ENCODE data around the gene PRKD3. TPM values are rescaled to one million over a fixed set of nuclear protein-coding genes. Genes with fewer than 3 reads are reported as not detected.
A peak's percentile ranks its signal among the peaks of the same experiment; 100 is the strongest.

Gene PRKD3
- total and polyA plus RNA-seq, 4 experiments from 2014 or later: 20.4 to 37.7 (median 28.6) TPM

DNA sequence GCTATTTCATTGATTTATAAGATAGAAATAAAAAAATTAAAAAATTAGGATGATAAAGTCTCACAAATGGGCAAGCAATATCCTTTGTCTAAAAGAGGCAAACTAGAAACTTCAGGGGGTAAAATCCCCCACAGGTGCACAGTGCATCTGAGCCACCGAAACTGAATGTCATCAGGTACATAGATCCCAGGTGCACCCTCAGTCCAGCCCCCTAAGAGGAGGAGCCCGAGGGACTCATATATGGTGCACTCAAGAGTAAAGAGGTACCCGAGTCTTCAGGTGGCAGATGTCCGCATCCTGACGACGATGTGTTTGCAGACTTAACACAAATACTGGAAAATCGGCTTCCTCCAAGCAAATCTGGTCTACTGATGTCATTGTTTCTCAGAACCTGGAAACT is 31.1 kb upstream of the PRKD3 start:
- DNase-seq: no peak

DNA sequence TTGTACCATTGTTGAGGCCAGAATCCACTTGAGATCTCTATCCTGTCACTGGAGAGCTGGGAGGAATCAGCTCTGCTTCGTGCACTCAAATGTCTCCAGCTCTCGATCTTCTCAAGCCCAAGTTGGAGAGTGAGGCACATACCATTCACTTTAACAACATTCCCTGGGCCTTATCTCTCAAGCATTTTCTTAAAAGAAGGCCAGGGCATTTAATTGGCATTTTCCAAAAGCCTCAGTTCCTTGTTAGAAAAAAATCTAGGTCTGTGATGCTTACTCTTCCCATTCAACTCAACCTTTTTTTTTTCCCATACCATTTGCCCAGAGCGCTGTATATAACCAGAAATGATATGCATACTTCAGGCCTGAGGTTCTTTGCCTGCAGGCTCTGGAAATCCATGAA is 29.9 kb upstream of the PRKD3 start:
- Histone ChIP-seq H3K27me3 (ENCODE audit: insufficient read depth, low read length) (no peaks in the 10 kb centered on the region), H3K27ac (ENCODE audit: low read depth, low read length) (no peak overlapping the region), H3K9me3 (ENCODE audit: control insufficient read depth in 1 of 2, low read length in 2 of 2) (no peaks in the 10 kb centered on the region), H3K4me1 (ENCODE audit: insufficient read depth, low read length) (no peaks in the 10 kb centered on the region), H3K36me3 (ENCODE audit: insufficient read depth, low read length) (no peaks in the 10 kb centered on the region), H3K4me3 (ENCODE audit: low read length in 2 of 2) (no peak overlapping the region)
- ChIA-PET CTCF (ENCODE audit: partially characterized antibody) (no interaction called here), POLR2A (ENCODE audit: partially characterized antibody) (no interaction called here)
- H3K4me3 Mint-ChIP-seq: no peak overlapping the region
- H3K4me1 Mint-ChIP-seq: peaks cover 0 to 1% (median 0%) of the 10 kb centered on the region in 4 donors
- no peak overlapping the region for H3K27ac Mint-ChIP-seq
- H3K9me3 Mint-ChIP-seq: no peaks in the 10 kb centered on the region
- H3K27me3 Mint-ChIP-seq: peaks cover 14 to 17% of the 10 kb centered on the region in 2 donors
- no peak for DNase-seq
- intact Hi-C loops (cut with micrococcal nuclease): no loop called here
- H3K36me3 Mint-ChIP-seq: no peaks in the 10 kb centered on the region

More for the DNA sequence above, 31.1 kb upstream of the PRKD3 start:
- no peak overlapping the region for H3K27ac ChIP-seq (ENCODE audit: low read depth, low read length)
- CTCF ChIA-PET (ENCODE audit: partially characterized antibody): no interaction called here
- H3K4me1 ChIP-seq (ENCODE audit: insufficient read depth, low read length): no peaks in the 10 kb centered on the region
- no peaks in the 10 kb centered on the region for H3K9me3 ChIP-seq (ENCODE audit: control insufficient read depth in 1 of 2, low read length in 2 of 2)
- Mint-ChIP-seq H3K27me3 (peaks cover 15 to 18% of the 10 kb centered on the region in 2 donors), H3K27ac (no peak overlapping the region), H3K4me3 (no peak overlapping the region), H3K36me3 (no peaks in the 10 kb centered on the region), H3K4me1 (peaks cover 0 to 1% (median 0%) of the 10 kb centered on the region in 4 donors), H3K9me3 (no peaks in the 10 kb centered on the region)
- no peaks in the 10 kb centered on the region for H3K36me3 ChIP-seq (ENCODE audit: insufficient read depth, low read length)
- no peaks in the 10 kb centered on the region for H3K27me3 ChIP-seq (ENCODE audit: insufficient read depth, low read length)
- intact Hi-C loops (cut with micrococcal nuclease): no loop called here
- POLR2A ChIA-PET (ENCODE audit: partially characterized antibody): no interaction called here
- no peak overlapping the region for H3K4me3 ChIP-seq (ENCODE audit: low read length in 2 of 2)

DNA sequence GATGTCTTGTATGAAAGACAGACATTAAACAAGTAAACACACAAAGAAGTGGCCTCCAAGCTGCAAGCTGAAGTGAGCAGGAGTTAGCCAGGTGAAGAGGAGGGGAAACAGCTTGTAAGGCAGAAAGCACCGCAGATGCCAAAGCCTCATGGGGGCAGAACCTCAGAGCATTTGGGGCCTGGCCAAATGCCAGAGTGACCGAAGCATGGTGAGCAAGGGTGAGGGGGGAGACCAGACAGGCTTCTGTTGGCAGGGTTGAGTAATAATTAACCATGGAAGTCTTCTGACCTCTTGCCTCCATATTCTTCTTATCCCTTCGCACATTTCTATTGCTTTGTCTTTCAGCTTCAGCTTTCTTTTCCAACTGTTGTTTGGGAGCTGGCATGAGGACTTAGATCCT is 25.4 kb upstream of the PRKD3 start:
- intact Hi-C loops (cut with micrococcal nuclease): no loop called here
- Mint-ChIP-seq H3K4me3 (no peak overlapping the region), H3K9me3 (no peaks in the 10 kb centered on the region), H3K27me3 (peaks cover 8 to 12% of the 10 kb centered on the region in 2 donors), H3K4me1 (peaks cover 0 to 5% (median 3%) of the 10 kb centered on the region in 4 donors), H3K36me3 (no peaks in the 10 kb centered on the region), H3K27ac (no peak overlapping the region)
- H3K9me3 ChIP-seq (ENCODE audit: control insufficient read depth in 1 of 2, low read length in 2 of 2): no peaks in the 10 kb centered on the region
- no peaks in the 10 kb centered on the region for H3K36me3 ChIP-seq (ENCODE audit: insufficient read depth, low read length)
- no peak for DNase-seq
- H3K4me3 ChIP-seq (ENCODE audit: low read length in 2 of 2): no peak overlapping the region
- H3K4me1 ChIP-seq (ENCODE audit: insufficient read depth, low read length): peaks cover 10% of the 10 kb centered on the region
- ChIA-PET POLR2A (ENCODE audit: partially characterized antibody) (no interaction called here), CTCF (ENCODE audit: partially characterized antibody) (no interaction called here)
- no peaks in the 10 kb centered on the region for H3K27me3 ChIP-seq (ENCODE audit: insufficient read depth, low read length)
- H3K27ac ChIP-seq (ENCODE audit: low read depth, low read length): no peak overlapping the region

DNA sequence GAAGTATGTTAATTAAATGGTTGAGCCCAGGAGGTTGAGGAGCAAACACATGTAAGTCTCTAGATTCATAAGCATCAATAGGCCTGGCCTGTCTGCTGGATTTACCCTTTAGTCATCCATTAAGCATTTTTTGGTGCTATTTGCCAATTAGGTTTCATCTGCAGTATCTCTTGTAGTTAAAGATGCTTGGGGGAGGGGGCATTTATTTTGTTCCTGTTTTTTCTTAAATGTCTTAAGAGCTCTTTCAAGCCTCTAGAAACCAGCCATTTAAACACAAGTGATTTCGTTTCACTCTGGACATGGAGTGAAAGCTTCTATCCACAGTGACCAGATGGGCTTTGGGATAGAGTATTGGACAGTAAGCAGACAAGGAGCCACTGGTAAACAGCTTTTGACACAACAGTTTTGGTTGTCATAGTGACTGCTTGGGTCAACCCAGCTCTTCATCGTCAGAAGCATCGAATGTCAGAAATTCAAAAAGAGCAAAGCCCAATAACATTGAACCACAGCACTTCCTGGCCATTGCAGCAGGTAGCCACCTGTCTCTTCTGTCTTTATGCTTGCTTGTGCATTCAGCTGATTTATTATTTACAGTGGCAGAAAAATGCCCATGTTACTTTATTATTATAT is 24.7 kb upstream of the PRKD3 start:
- peaks cover 3 to 9% (median 4%) of the 10 kb centered on the region in 4 donors for H3K4me1 Mint-ChIP-seq
- no peak overlapping the region for H3K4me3 ChIP-seq (ENCODE audit: low read length in 2 of 2)
- H3K27me3 ChIP-seq (ENCODE audit: insufficient read depth, low read length): no peaks in the 10 kb centered on the region
- no peak for DNase-seq
- H3K9me3 ChIP-seq (ENCODE audit: control insufficient read depth in 1 of 2, low read length in 2 of 2): no peaks in the 10 kb centered on the region
- intact Hi-C loops (cut with micrococcal nuclease): no loop called here
- H3K27me3 Mint-ChIP-seq: peaks cover 6 to 10% of the 10 kb centered on the region in 2 donors
- H3K4me3 Mint-ChIP-seq: no peak overlapping the region
- H3K9me3 Mint-ChIP-seq: no peaks in the 10 kb centered on the region
- ChIA-PET POLR2A (ENCODE audit: partially characterized antibody) (no interaction called here), CTCF (ENCODE audit: partially characterized antibody) (interaction anchor here (0.8 kb wide), 1 partner anchor 26 kb away, joined by 3 read pairs; no protein-coding TSS in a partner anchor)
- no peaks in the 10 kb centered on the region for H3K36me3 ChIP-seq (ENCODE audit: insufficient read depth, low read length)
- H3K27ac Mint-ChIP-seq: no peak overlapping the region
- H3K27ac ChIP-seq (ENCODE audit: low read depth, low read length): no peak overlapping the region
- no peaks in the 10 kb centered on the region for H3K36me3 Mint-ChIP-seq
- peaks cover 12% of the 10 kb centered on the region for H3K4me1 ChIP-seq (ENCODE audit: insufficient read depth, low read length)

DNA sequence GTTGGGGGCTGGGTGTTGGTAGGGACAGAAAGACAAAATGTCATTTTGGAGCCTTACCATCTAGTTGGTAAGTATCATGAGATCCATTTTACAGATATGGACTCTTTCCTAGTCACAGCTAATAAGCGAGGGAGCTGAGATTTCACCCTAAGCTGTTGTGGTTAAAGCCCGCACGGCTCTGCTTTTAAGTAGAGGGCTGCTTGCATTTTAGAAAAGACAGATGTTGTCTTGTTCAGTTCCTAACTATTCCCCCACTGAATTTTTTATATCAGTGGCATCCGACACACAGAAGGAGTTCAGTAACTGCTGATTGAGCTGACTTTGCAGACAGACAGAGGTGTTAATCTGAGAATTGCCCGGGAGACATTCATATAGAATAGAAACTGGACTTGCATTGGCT is 23.5 kb upstream of the PRKD3 start:
- Mint-ChIP-seq H3K27ac (no peak overlapping the region), H3K4me1 (peaks cover 7 to 12% (median 10%) of the 10 kb centered on the region in 4 donors), H3K4me3 (no peak overlapping the region), H3K27me3 (peaks cover 2 to 8% of the 10 kb centered on the region in 2 donors), H3K36me3 (no peaks in the 10 kb centered on the region), H3K9me3 (no peaks in the 10 kb centered on the region)
- intact Hi-C loops (cut with micrococcal nuclease): no loop called here
- CTCF ChIA-PET (ENCODE audit: partially characterized antibody): interaction anchor here (1.3 kb wide), 1 partner anchor 529 kb away, joined by 3 read pairs; no protein-coding TSS in a partner anchor
- Histone ChIP-seq H3K4me1 (ENCODE audit: insufficient read depth, low read length) (peaks cover 12% of the 10 kb centered on the region), H3K36me3 (ENCODE audit: insufficient read depth, low read length) (no peaks in the 10 kb centered on the region), H3K27ac (ENCODE audit: low read depth, low read length) (no peak overlapping the region), H3K9me3 (ENCODE audit: control insufficient read depth in 1 of 2, low read length in 2 of 2) (no peaks in the 10 kb centered on the region), H3K27me3 (ENCODE audit: insufficient read depth, low read length) (no peaks in the 10 kb centered on the region), H3K4me3 (ENCODE audit: low read length in 2 of 2) (no peak overlapping the region)
- POLR2A ChIA-PET (ENCODE audit: partially characterized antibody): no interaction called here
- no peak for DNase-seq

DNA sequence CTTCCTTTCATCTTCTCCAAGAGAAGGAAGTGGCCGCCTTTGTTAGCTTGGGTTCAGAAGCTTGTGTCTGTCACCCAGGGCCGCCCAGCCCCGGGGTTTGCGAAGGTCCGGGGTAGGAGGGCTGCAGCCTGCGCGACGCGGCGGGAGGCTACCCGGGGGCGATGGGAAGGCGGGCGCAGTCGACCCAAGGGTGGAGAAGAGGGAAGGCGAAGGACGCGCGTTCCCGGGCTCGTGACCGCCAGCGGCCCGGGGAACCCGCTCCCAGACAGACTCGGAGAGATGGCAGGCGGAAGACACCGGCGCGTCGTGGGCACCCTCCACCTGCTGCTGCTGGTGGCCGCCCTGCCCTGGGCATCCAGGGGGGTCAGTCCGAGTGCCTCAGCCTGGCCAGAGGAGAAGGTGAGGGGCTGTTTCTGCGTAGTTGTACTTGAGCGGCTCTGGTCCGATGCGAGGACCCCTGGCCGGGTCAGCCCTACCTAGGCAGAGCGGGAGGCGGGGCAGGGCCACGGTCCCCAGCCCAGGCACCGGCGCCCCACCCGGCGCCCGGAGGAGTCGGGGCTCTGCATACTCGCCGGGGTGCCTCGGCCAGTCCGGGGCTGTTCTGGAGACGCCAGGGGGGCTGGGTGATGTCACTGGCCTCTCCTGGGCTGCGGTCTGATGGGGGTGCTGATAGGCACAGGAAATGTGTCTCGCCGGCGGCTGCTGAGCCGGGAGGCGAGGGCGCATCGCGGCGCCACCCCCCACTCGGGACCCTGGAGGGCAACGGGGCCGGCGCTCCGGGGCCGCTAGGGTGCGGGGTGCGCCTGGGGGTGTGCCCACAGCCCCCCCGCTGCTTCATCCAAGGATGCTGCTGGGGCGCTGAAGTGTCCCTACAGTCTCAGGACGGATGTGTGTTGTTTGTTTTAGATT is 20.1 kb upstream of the PRKD3 start, which contains the start of gene QPCT:
Gene QPCT (plus strand): TSS at position 178 of the 909 bp plus-strand sequence. CDS start 102 bp downstream, at position 280.
- H3K27me3 ChIP-seq (ENCODE audit: insufficient read depth, low read length): no peaks in the 10 kb centered on the region
- H3K27me3 Mint-ChIP-seq: peaks cover 2 to 5% of the 10 kb centered on the region in 2 donors
- H3K4me3 ChIP-seq (ENCODE audit: low read length in 2 of 2): peak within 1 kb of the TSS; percentile 27 to 51

More for the DNA sequence above, 20.1 kb upstream of the PRKD3 start, which contains the start of gene QPCT:
- peaks cover 7 to 12% (median 10%) of the 10 kb centered on the region in 4 donors for H3K4me1 Mint-ChIP-seq
- ChIA-PET CTCF (ENCODE audit: partially characterized antibody) (interaction anchor here (1.0 to 1.1 kb wide), 2 partner anchors 22 to 52 kb away, joined by 3 to 4 read pairs; no protein-coding TSS in a partner anchor), POLR2A (ENCODE audit: partially characterized antibody) (no interaction called here)
- Histone ChIP-seq H3K27ac (ENCODE audit: low read depth, low read length) (no peak within 1 kb of the TSS), H3K4me1 (ENCODE audit: insufficient read depth, low read length) (peaks cover 12% of the 10 kb centered on the region), H3K36me3 (ENCODE audit: insufficient read depth, low read length) (no peaks in the 10 kb centered on the region), H3K9me3 (ENCODE audit: control insufficient read depth in 1 of 2, low read length in 2 of 2) (no peaks in the 10 kb centered on the region)
- peak; percentile 36 to 80 (median 50) for DNase-seq
- intact Hi-C loops (cut with micrococcal nuclease): loop anchor here (1.0 to 5.0 kb wide), 2 partner anchors 19 to 48 kb away; no protein-coding TSS in a partner anchor
- peak within 1 kb of the TSS; percentile 62 to 88 (median 84) for H3K4me3 Mint-ChIP-seq
- H3K27ac Mint-ChIP-seq: peak within 1 kb of the TSS in 6 of 7 donors; percentile 24 to 75 (median 49)
- H3K9me3 Mint-ChIP-seq: no peaks in the 10 kb centered on the region
- no peaks in the 10 kb centered on the region for H3K36me3 Mint-ChIP-seq
